ENCODE data around the gene CCSER2. TPM values are rescaled to one million over a fixed set of nuclear protein-coding genes. Genes with fewer than 3 reads are reported as not detected.

The CCSER2 gene
- polyA plus RNA-seq, 3 donors, result 7.4 to 23.3 (median 14.3) TPM

DNA sequence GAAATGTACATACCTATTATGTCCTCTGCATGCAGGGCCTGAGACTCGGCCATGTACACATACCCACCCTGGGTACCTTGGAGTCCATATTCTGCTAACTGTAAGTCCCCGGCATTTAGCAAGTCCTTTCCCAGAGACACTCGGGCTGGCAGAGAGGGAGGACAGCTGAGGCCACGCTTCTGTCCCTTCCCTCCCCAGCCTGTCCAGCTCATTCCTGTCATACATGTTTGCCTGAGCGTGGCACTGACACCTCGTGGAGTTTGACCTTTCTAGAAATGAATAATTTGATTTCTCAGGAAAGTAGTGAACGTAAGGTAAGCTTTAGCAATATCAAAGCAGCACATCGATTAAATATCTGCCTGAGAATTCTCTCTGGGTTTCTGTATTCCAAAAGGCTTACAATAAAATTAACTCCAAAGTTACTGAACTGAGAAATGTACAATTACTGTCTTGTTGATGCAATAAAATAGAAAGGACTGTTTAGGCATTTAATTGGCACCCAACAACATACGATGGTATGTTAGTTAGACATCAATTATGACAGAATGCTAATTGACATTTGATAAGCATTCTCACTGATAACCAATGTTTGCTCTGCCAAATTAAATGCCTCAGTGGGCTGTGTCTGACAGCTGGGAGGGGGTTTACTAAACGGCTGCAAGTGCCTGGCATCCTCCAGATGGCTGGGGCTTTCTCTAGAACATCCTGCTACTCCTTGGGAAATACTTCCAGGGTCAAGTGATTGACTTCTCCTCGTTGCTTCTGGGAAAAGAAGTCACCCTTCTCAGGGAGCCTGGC is 221.2 kb downstream of the CCSER2 start:
- Mint-ChIP-seq H3K4me1 (no peaks in the 10 kb centered on the region), H3K36me3 (no peaks in the 10 kb centered on the region), H3K27ac (no peak overlapping the region), H3K9me3 (peaks cover 0 to 2% (median 0%) of the 10 kb centered on the region in 7 donors), H3K4me3 (no peak overlapping the region), H3K27me3 (ENCODE audit: low read depth in 3 of 3) (peaks cover 4 to 17% (median 9%) of the 10 kb centered on the region in 3 donors)
- H3K4me1 ChIP-seq (ENCODE audit: control insufficient read depth in 1 of 2, insufficient read depth in 2 of 2, low read length in 2 of 2), result no peaks in the 10 kb centered on the region
- H3K27me3 ChIP-seq (ENCODE audit: control insufficient read depth in 2 of 2, insufficient read depth in 2 of 2, low read length in 2 of 2), result no peaks in the 10 kb centered on the region
- no peak overlapping the region for H3K4me3 ChIP-seq (replicated peaks in 1 of 3; ENCODE audit: low read depth in 2 of 3, low read length in 3 of 3)
- no peak overlapping the region for H3K9ac ChIP-seq (ENCODE audit: insufficient read depth, low read length, poor library complexity, severe bottlenecking)
- H4K20me1 ChIP-seq (ENCODE audit: insufficient read depth, low read length), result no peaks in the 10 kb centered on the region
- no peak overlapping the region for H3K4me2 ChIP-seq (replicated peaks; ENCODE audit: extremely low read depth, low read length, poor library complexity, severe bottlenecking)
- TF ChIP-seq, protein P1, sequence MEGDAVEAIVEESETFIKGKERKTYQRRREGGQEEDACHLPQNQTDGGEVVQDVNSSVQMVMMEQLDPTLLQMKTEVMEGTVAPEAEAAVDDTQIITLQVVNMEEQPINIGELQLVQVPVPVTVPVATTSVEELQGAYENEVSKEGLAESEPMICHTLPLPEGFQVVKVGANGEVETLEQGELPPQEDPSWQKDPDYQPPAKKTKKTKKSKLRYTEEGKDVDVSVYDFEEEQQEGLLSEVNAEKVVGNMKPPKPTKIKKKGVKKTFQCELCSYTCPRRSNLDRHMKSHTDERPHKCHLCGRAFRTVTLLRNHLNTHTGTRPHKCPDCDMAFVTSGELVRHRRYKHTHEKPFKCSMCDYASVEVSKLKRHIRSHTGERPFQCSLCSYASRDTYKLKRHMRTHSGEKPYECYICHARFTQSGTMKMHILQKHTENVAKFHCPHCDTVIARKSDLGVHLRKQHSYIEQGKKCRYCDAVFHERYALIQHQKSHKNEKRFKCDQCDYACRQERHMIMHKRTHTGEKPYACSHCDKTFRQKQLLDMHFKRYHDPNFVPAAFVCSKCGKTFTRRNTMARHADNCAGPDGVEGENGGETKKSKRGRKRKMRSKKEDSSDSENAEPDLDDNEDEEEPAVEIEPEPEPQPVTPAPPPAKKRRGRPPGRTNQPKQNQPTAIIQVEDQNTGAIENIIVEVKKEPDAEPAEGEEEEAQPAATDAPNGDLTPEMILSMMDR (IDR thresholded peaks at IDR 0.05), result no peak
- no peaks in the 10 kb centered on the region for H3K79me2 ChIP-seq (ENCODE audit: insufficient read depth, low read length)
- intact Hi-C loops (cut with micrococcal nuclease), result no loop called here
- H2AFZ ChIP-seq (ENCODE audit: insufficient read depth, low read depth, low read length, poor library complexity, severe bottlenecking), result no peak overlapping the region
- 71% methylated on average over 6 of the region's 11 CpGs for WGBS (ENCODE audit: insufficient coverage)
- H3K36me3 ChIP-seq (replicated peaks in 1 of 2; ENCODE audit: control insufficient read depth in 1 of 2, insufficient read depth in 2 of 2, low read length in 2 of 2), result no peaks in the 10 kb centered on the region
- no peaks in the 10 kb centered on the region for H3K9me3 ChIP-seq (replicated peaks in 1 of 2; ENCODE audit: control insufficient read depth in 1 of 2, insufficient read depth in 1 of 2, low read length in 2 of 2)
- no peak overlapping the region for H3K27ac ChIP-seq (ENCODE audit: low read depth in 1 of 2, low read length in 2 of 2)
- no peak for DNase-seq

DNA sequence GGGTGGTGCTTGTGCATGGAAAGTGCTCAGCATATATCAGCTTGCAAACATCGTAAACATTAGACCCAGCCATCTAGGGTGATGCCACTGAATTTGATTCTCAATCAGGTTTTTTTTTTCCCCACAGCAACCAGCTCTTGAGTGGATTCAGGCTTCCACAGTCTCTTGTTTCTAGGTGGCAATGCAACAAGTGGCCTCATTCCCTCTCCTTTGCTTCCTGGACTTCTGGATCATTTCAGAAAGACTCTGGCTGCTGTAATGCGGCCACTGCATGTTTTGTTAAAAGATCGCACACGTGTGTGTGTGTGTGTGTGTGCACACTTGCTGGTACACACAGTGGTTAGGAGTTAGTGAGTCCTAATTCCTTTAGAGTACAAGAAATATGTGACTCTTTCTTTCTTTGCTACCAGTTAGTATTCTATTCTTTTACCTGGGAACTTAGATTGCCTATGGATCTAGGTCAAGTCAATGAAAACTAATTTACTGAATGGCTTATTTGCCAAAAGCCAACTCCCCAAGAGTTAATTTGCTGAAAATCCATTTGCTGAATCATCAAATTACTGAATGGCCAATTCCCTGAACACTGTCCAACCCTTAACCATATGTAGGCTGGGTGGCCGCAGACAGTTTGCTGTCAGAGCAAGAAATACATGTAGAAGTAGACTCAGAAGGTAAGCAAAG is 222.5 kb downstream of the CCSER2 start:
- Histone ChIP-seq H2AFZ (ENCODE audit: insufficient read depth, low read depth, low read length, poor library complexity, severe bottlenecking) (no peak overlapping the region), H3K4me1 (ENCODE audit: control insufficient read depth in 1 of 2, insufficient read depth in 2 of 2, low read length in 2 of 2) (no peaks in the 10 kb centered on the region), H3K4me3 (replicated peaks in 1 of 3; ENCODE audit: low read depth in 2 of 3, low read length in 3 of 3) (no peak overlapping the region), H3K36me3 (replicated peaks in 1 of 2; ENCODE audit: control insufficient read depth in 1 of 2, insufficient read depth in 2 of 2, low read length in 2 of 2) (no peaks in the 10 kb centered on the region), H3K9me3 (replicated peaks in 1 of 2; ENCODE audit: control insufficient read depth in 1 of 2, insufficient read depth in 1 of 2, low read length in 2 of 2) (no peaks in the 10 kb centered on the region), H3K4me2 (replicated peaks; ENCODE audit: extremely low read depth, low read length, poor library complexity, severe bottlenecking) (no peak overlapping the region), H3K79me2 (ENCODE audit: insufficient read depth, low read length) (no peaks in the 10 kb centered on the region), H4K20me1 (ENCODE audit: insufficient read depth, low read length) (no peaks in the 10 kb centered on the region), H3K9ac (ENCODE audit: insufficient read depth, low read length, poor library complexity, severe bottlenecking) (no peak overlapping the region), H3K27me3 (ENCODE audit: control insufficient read depth in 2 of 2, insufficient read depth in 2 of 2, low read length in 2 of 2) (no peaks in the 10 kb centered on the region), H3K27ac (ENCODE audit: low read depth in 1 of 2, low read length in 2 of 2) (no peak overlapping the region)
- DNase-seq, result no peak
- H3K36me3 Mint-ChIP-seq, result no peaks in the 10 kb centered on the region
- intact Hi-C loops (cut with micrococcal nuclease), result no loop called here
- H3K9me3 Mint-ChIP-seq, result peaks cover 0 to 2% (median 0%) of the 10 kb centered on the region in 7 donors
- 90% methylated on average over 2 of the region's 5 CpGs for WGBS (ENCODE audit: insufficient coverage)
- peaks cover 1% of the 10 kb centered on the region for H3K4me1 Mint-ChIP-seq
- H3K27me3 Mint-ChIP-seq (ENCODE audit: low read depth in 3 of 3), result peaks cover 4 to 17% (median 9%) of the 10 kb centered on the region in 3 donors
- H3K27ac Mint-ChIP-seq, result peak overlapping the region in 1 of 7 donors; percentile 43
- no peak overlapping the region for H3K4me3 Mint-ChIP-seq
- TF ChIP-seq, protein P1 (IDR thresholded peaks at IDR 0.05), result no peak

All from CD14-positive monocyte (primary cell).